Effector memory CD4-positive, alpha-beta T cell (primary cell): ENCODE data around the gene MGAT4D.

ENCODE experiments used
- DNase-seq, 3 donors: peaks; one replicate each; pipeline ENCODE4 v3.0.0-alpha.2; 2020
- H3K27ac ChIP-seq: 2 replicates; pipeline ENCODE4 v1.7.0; 2013; ENCODE audit warnings: mild to moderate bottlenecking, low read length, moderate library complexity; ENCODE audit not compliant: insufficient read depth, poor library complexity, severe bottlenecking
- H3K27me3 ChIP-seq: replicated peaks from 2 replicates; pipeline ENCODE4 v1.7.0; 2013; ENCODE audit warnings: mild to moderate bottlenecking, low read length; ENCODE audit not compliant: insufficient read depth, control insufficient read depth, poor library complexity, severe bottlenecking
- H3K36me3 ChIP-seq: 2 replicates; pipeline ENCODE4 v1.7.0; 2013; ENCODE audit warnings: mild to moderate bottlenecking, low read length, moderate library complexity; ENCODE audit not compliant: control insufficient read depth, insufficient read depth
- H3K4me1 ChIP-seq: 2 replicates; pipeline ENCODE4 v1.7.0; 2013; ENCODE audit warnings: low read length, mild to moderate bottlenecking; ENCODE audit not compliant: control insufficient read depth, insufficient read depth, poor library complexity, severe bottlenecking
- H3K4me3 ChIP-seq: 2 replicates; pipeline ENCODE4 v1.7.0; 2013; ENCODE audit warnings: low read length, low read depth, mild to moderate bottlenecking; ENCODE audit not compliant: insufficient read depth, poor library complexity, severe bottlenecking
- H3K9me3 ChIP-seq: 2 replicates; pipeline ENCODE4 v1.7.0; 2013; ENCODE audit warnings: mild to moderate bottlenecking, low read length, moderate library complexity; ENCODE audit not compliant: control insufficient read depth

The MGAT4D gene

DNA sequence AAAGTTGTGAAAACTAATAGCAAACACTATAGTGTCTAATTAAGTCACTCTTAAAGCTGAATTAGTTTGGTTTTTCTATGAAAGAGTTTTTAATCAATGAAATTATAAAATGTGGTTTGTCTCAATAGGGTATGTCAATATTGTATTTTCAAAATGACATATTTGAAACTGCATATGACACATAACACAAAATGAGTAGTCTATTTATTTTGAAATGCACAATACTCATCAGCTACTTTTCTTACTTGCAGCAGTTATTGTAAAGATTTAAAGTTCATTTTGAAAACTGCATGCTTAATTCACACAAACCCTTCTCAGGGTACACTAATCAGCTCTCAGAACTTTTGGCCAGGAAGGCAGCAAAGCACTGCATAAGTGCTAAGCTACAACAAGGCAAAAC, 91.8 kb downstream of the MGAT4D start:
- no peak for DNase-seq
- H3K27me3 ChIP-seq, result peaks cover 6% of the 10 kb centered on the region
- H3K4me3 ChIP-seq, result no peak overlapping the region
- no peak overlapping the region for H3K27ac ChIP-seq
- H3K4me1 ChIP-seq, result no peaks in the 10 kb centered on the region
- no peaks in the 10 kb centered on the region for H3K9me3 ChIP-seq
- no peaks in the 10 kb centered on the region for H3K36me3 ChIP-seq

DNA sequence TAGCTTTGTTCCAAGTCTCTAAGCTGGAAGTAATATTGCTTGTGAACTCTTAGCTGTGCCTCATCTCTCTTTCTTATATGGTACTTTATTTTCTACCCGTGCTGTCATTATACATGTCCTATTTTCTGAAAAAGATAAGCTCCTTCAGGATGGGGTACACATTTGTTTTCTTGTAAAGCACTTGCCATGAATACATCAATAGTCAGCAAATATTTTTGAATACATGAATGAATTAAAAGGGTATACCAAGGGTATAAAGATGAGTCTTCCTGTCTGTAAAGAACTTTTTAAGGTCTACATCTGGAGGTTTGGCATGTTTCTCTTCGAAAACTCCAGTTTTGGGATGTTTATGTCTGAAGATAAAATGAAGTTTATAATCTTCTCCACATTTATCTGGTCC, 98.0 kb downstream of the MGAT4D start:
- Histone ChIP-seq H3K9me3 (no peaks in the 10 kb centered on the region), H3K27ac (no peak overlapping the region), H3K27me3 (peaks cover 6% of the 10 kb centered on the region), H3K4me3 (no peak overlapping the region), H3K36me3 (no peaks in the 10 kb centered on the region), H3K4me1 (no peaks in the 10 kb centered on the region)
- no peak for DNase-seq

DNA sequence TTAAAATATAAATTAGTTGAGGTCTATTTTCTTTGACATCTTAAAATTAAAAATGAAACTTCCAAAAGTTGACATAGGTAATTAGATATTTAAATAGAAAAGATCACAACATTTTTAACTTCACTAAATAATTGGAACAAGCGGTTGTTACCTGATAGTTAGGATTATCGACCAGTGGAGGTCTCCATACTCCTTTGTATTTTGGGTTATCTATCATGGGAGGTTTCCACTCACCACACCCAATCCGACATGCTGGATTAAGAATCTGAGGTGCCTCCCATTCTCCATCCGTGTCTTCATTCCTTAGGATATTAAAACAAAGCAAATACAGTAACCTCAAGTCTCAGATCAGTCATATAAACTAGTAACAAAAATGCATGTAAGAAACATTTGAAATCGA, 102.4 kb downstream of the MGAT4D start:
- no peak overlapping the region for H3K27ac ChIP-seq
- no peak for DNase-seq
- H3K36me3 ChIP-seq, result no peaks in the 10 kb centered on the region
- H3K4me3 ChIP-seq, result no peak overlapping the region
- no peaks in the 10 kb centered on the region for H3K27me3 ChIP-seq
- no peaks in the 10 kb centered on the region for H3K4me1 ChIP-seq
- H3K9me3 ChIP-seq, result no peaks in the 10 kb centered on the region
